Measurements from ENCODE around the gene PHYKPL. TPM values are rescaled to one million over a fixed set of nuclear protein-coding genes. Genes with fewer than 3 reads are reported as not detected.

PHYKPL gene
- total RNA-seq, 1 donor from 2014 or later, result 70.2 TPM

GRCh38 chr5:178234750-178235587 lies 2.4 kb upstream of the PHYKPL start:
- Mint-ChIP-seq H3K27ac (ENCODE audit: unreplicated experiment) (no peak overlapping the region), H3K27me3 (ENCODE audit: unreplicated experiment) (no peaks in the 10 kb centered on the region)

GRCh38 chr5:178234121-178234749 lies 1.6 kb upstream of the PHYKPL start:
- Mint-ChIP-seq H3K9me3 (ENCODE audit: unreplicated experiment) (no peaks in the 10 kb centered on the region), H3K36me3 (ENCODE audit: unreplicated experiment) (peaks cover 11% of the 10 kb centered on the region), H3K4me3 (ENCODE audit: unreplicated experiment) (no peak overlapping the region), H3K27ac (ENCODE audit: unreplicated experiment) (no peak overlapping the region), H3K4me1 (ENCODE audit: unreplicated experiment) (peaks cover 32% of the 10 kb centered on the region), H3K27me3 (ENCODE audit: unreplicated experiment) (no peaks in the 10 kb centered on the region)
- no peak for TF ChIP-seq CTCF (IDR thresholded peaks at IDR 0.05)
- no peak for DNase-seq (ENCODE audit: extremely low spot score, unreplicated experiment)

More at GRCh38 chr5:178234750-178235587, 2.4 kb upstream of the PHYKPL start:
- Mint-ChIP-seq H3K4me1 (ENCODE audit: unreplicated experiment) (peaks cover 27% of the 10 kb centered on the region), H3K4me3 (ENCODE audit: unreplicated experiment) (no peak overlapping the region), H3K9me3 (ENCODE audit: unreplicated experiment) (no peaks in the 10 kb centered on the region), H3K36me3 (ENCODE audit: unreplicated experiment) (peaks cover 5% of the 10 kb centered on the region)
- DNase-seq (ENCODE audit: extremely low spot score, unreplicated experiment), result no peak
- peak; percentile 72 for TF ChIP-seq CTCF (IDR thresholded peaks at IDR 0.05)

- Mint-ChIP-seq H3K27ac (ENCODE audit: unreplicated experiment) (peak overlapping the region; percentile 81), H3K36me3 (ENCODE audit: unreplicated experiment) (peaks cover 20% of the 10 kb centered on the region), H3K4me1 (ENCODE audit: unreplicated experiment) (peaks cover 32% of the 10 kb centered on the region), H3K4me3 (ENCODE audit: unreplicated experiment) (peak overlapping the region; percentile 65), H3K9me3 (ENCODE audit: unreplicated experiment) (peaks cover under 1% of the 10 kb centered on the region), H3K27me3 (ENCODE audit: unreplicated experiment) (no peaks in the 10 kb centered on the region)
- no peak for TF ChIP-seq CTCF (IDR thresholded peaks at IDR 0.05)
- no peak for DNase-seq (ENCODE audit: extremely low spot score, unreplicated experiment)
Observed at GRCh38 chr5:178232920-178233429, 373 bp upstream of the PHYKPL start.

- H3K4me1 Mint-ChIP-seq (ENCODE audit: unreplicated experiment), result peaks cover 27% of the 10 kb centered on the region
- H3K27me3 Mint-ChIP-seq (ENCODE audit: unreplicated experiment), result no peaks in the 10 kb centered on the region
- peaks cover 34% of the 10 kb centered on the region for H3K36me3 Mint-ChIP-seq (ENCODE audit: unreplicated experiment)
- TF ChIP-seq CTCF (IDR thresholded peaks at IDR 0.05), result no peak
- peak overlapping the region; percentile 81 for H3K4me3 Mint-ChIP-seq (ENCODE audit: unreplicated experiment)
- no peak for DNase-seq (ENCODE audit: extremely low spot score, unreplicated experiment)
- peak overlapping the region; percentile 55 for H3K27ac Mint-ChIP-seq (ENCODE audit: unreplicated experiment)
- H3K9me3 Mint-ChIP-seq (ENCODE audit: unreplicated experiment), result peaks cover 9% of the 10 kb centered on the region
Observed at GRCh38 chr5:178231539-178232123, 971 bp downstream of the PHYKPL start.

Measured in osteocyte (in vitro differentiated cells).